PFSK-1 (cell line): Measurements from ENCODE around the gene RASA4.
"Not testable (repeated sequence)": the region's sequence is repeated elsewhere in the genome, so short reads cannot be mapped to it uniquely, and the experiment has no call there.

Source experiments
- FOXP2 ChIP-seq: optimal IDR thresholded peaks from 2 replicates; pipeline ENCODE3; 2011; ENCODE audit warnings: borderline replicate concordance, control low read depth, inconsistent platforms; ENCODE audit not compliant: insufficient read depth; ENCODE audit errors: extremely low read length, extremely low read depth
- SIN3A ChIP-seq: IDR thresholded peaks from 2 replicates; pipeline ENCODE4 v1.6.1; 2012; ENCODE audit warnings: mild to moderate bottlenecking, low read length, moderate library complexity, borderline replicate concordance; ENCODE audit not compliant: insufficient read depth
- TAF1 ChIP-seq: IDR thresholded peaks from 2 replicates; pipeline ENCODE4 v1.6.1; 2012; ENCODE audit warnings: low read length, control low read depth, borderline replicate concordance; ENCODE audit not compliant: insufficient read depth

RASA4 gene

GRCh38 chr7:102543596-102543995, 73.0 kb downstream of the RASA4 start, which contains the start of gene UPK3BL2:
Gene UPK3BL2 (minus strand): TSS chr7:102543696. CDS start chr7:102543636, 60 bp downstream.
- not testable (repeated sequence) for TF ChIP-seq SIN3A, TAF1, FOXP2
